Left ventricle myocardium inferior (tissue), 1 donor: ENCODE measurements around the gene ADAMTS14. TPM values are rescaled to one million over a fixed set of nuclear protein-coding genes. Genes with fewer than 3 reads are reported as not detected.

Source experiments
- DNase-seq: peaks from one replicate; pipeline ENCODE4 v3.0.0-alpha.2; 2020
- H3K27ac ChIP-seq: fragments of 200-600 bp; replicated peaks from 2 replicates; pipeline ENCODE4 v1.8.0; 2021
- H3K27me3 ChIP-seq: fragments of 200-600 bp; 2 replicates; pipeline ENCODE4 v1.8.0; 2021; ENCODE audit warnings: low read depth
- H3K36me3 ChIP-seq: fragments of 200-600 bp; 2 replicates; pipeline ENCODE4 v1.8.0; 2021
- H3K4me1 ChIP-seq: fragments of 200-600 bp; 2 replicates; pipeline ENCODE4 v1.8.0; 2021
- H3K4me3 ChIP-seq: fragments of 200-600 bp; 2 replicates; pipeline ENCODE4 v1.8.0; 2021; ENCODE audit warnings: mild to moderate bottlenecking, moderate library complexity
- H3K9me3 ChIP-seq: fragments of 200-600 bp; replicated peaks from 2 replicates; pipeline ENCODE4 v1.8.0; 2021
- CTCF ChIP-seq: fragments of 200-600 bp; IDR thresholded peaks from 2 replicates; pipeline ENCODE4 v1.8.0; 2021; ENCODE audit warnings: antibody characterized with exemption, mild to moderate bottlenecking, borderline replicate concordance
- intact Hi-C: fragments of 100-400 bp; cut with micrococcal nuclease; formaldehyde crosslinking; loops from one replicate; pipeline ENCODE4 v1.11.0; 2022
- total RNA-seq: library from RNA; stranded (reverse); fragmentation: NEBNext Ultra II Directional; extraction: Animal tissue kit (Norgen Biotek cat#: 25700); gene quantifications from one replicate; pipeline ENCODE4 v1.2.1, GENCODE V29; 2021
- donor health status: DM: no; HTN: yes; CAD: no; lungs with severe emphysema.

ADAMTS14 gene
- total RNA-seq, 1 donor from 2014 or later = 0.47 TPM

GRCh38 chr10:70773965-70774809 lies 101.9 kb downstream of the ADAMTS14 start:
- no peak for TF ChIP-seq CTCF
- no peak for DNase-seq
- no peak overlapping the region for H3K27ac ChIP-seq

GRCh38 chr10:70774810-70775678 lies 102.7 kb downstream of the ADAMTS14 start:
- no peak for TF ChIP-seq CTCF
- H3K9me3 ChIP-seq = no peaks in the 10 kb centered on the region
- H3K4me3 ChIP-seq = no peak overlapping the region
- intact Hi-C loops = no loop called here
- peaks cover 7% of the 10 kb centered on the region for H3K4me1 ChIP-seq
- no peaks in the 10 kb centered on the region for H3K27me3 ChIP-seq
- no peak for DNase-seq
- no peak overlapping the region for H3K27ac ChIP-seq
- no peaks in the 10 kb centered on the region for H3K36me3 ChIP-seq

More at GRCh38 chr10:70773965-70774809, 101.9 kb downstream of the ADAMTS14 start:
- Histone ChIP-seq H3K36me3 (no peaks in the 10 kb centered on the region), H3K4me1 (peaks cover 4% of the 10 kb centered on the region), H3K4me3 (no peak overlapping the region), H3K27me3 (no peaks in the 10 kb centered on the region), H3K9me3 (no peaks in the 10 kb centered on the region)
- intact Hi-C loops = no loop called here

GRCh38 chr10:70775679-70776454 lies 103.6 kb downstream of the ADAMTS14 start:
- peaks cover 7% of the 10 kb centered on the region for H3K4me1 ChIP-seq
- intact Hi-C loops = no loop called here
- H3K27ac ChIP-seq = no peak overlapping the region
- H3K36me3 ChIP-seq = no peaks in the 10 kb centered on the region
- H3K9me3 ChIP-seq = no peaks in the 10 kb centered on the region
- no peak for DNase-seq
- H3K4me3 ChIP-seq = no peak overlapping the region
- no peaks in the 10 kb centered on the region for H3K27me3 ChIP-seq
- no peak for TF ChIP-seq CTCF

- no peaks in the 10 kb centered on the region for H3K9me3 ChIP-seq
- no peak overlapping the region for H3K4me3 ChIP-seq
- no peak overlapping the region for H3K27ac ChIP-seq
- H3K27me3 ChIP-seq = no peaks in the 10 kb centered on the region
- H3K36me3 ChIP-seq = no peaks in the 10 kb centered on the region
- H3K4me1 ChIP-seq = peaks cover 7% of the 10 kb centered on the region
- TF ChIP-seq CTCF = no peak
- no peak for DNase-seq
- intact Hi-C loops = no loop called here
These were observed 104.2 kb downstream of the ADAMTS14 start for GRCh38 chr10:70776455-70777005.
